Cardiac muscle cell (in vitro differentiated cells and primary cell): ENCODE results near the gene AKAP5. TPM values are rescaled to one million over a fixed set of nuclear protein-coding genes. Genes with fewer than 3 reads are reported as not detected.

ENCODE experiments used
- DNase-seq, 2 donors: peaks; one replicate each; pipeline versions ENCODE4 v3.0.0 to v3.0.0-alpha.2; 2010 to 2017; ENCODE audit warnings: low read depth in 1 of 2, low spot score in 1 of 2
- H3K27ac ChIP-seq: fragments of 200-600 bp; sonication (generic); 2 replicates; pipeline ENCODE4 v1.5.1; 2016
- H3K27me3 ChIP-seq: fragments of 200-600 bp; sonication (generic); 2 replicates; pipeline ENCODE4 v1.6.0; 2016; ENCODE audit warnings: control low read depth
- H3K36me3 ChIP-seq: fragments of 200-600 bp; sonication (generic); 2 replicates; pipeline ENCODE4 v1.5.1; 2016; ENCODE audit warnings: control low read depth
- H3K4me1 ChIP-seq: fragments of 200-600 bp; sonication (generic); 2 replicates; pipeline ENCODE4 v1.8.1; 2017; ENCODE audit warnings: low read depth, mild to moderate bottlenecking, mixed run types
- H3K4me3 ChIP-seq: fragments of 200-600 bp; sonication (generic); 2 replicates; pipeline ENCODE4 v1.5.1; 2016; ENCODE audit warnings: mild to moderate bottlenecking
- H3K9me3 ChIP-seq: fragments of 200-600 bp; sonication (generic); 2 replicates; pipeline ENCODE4 v1.5.1; 2017; ENCODE audit warnings: low read depth, mild to moderate bottlenecking, control low read depth
- CTCF ChIP-seq: IDR thresholded peaks from 2 replicates; pipeline ENCODE4 v1.5.1; 2012; ENCODE audit warnings: low read depth, mild to moderate bottlenecking, low read length
- polyA plus RNA-seq: library from polyadenylated mRNA; unstranded; fragments of >200 nt; fragmentation: Nextera tagmentation; extraction: Ambion mirVana; gene quantifications from 2 replicates; pipeline ENCODE4 v1.2.1, GENCODE V29; 2016
- total RNA-seq: library from RNA; depleted of rRNA; stranded (reverse); fragments of >200 nt; gene quantifications from 2 replicates; pipeline ENCODE4 v1.2.3, GENCODE V29; 2016

AKAP5 gene
- total and polyA plus RNA-seq, 2 experiments from 2014 or later, result 0.18 to 0.63 TPM

- Histone ChIP-seq H3K27me3 (no peaks in the 10 kb centered on the region), H3K36me3 (no peaks in the 10 kb centered on the region), H3K9me3 (no peaks in the 10 kb centered on the region), H3K4me3 (no peak overlapping the region), H3K27ac (no peak overlapping the region), H3K4me1 (peaks cover 14% of the 10 kb centered on the region)
- TF ChIP-seq CTCF, result no peak
- DNase-seq, result peak in 1 of 2 donors; percentile 78
Measured at GRCh38 chr14:64467101-64467500, 1.8 kb downstream of the AKAP5 start.

- no peak for DNase-seq
- H3K4me1 ChIP-seq, result peaks cover 14% of the 10 kb centered on the region
- no peaks in the 10 kb centered on the region for H3K36me3 ChIP-seq
- H3K27me3 ChIP-seq, result no peaks in the 10 kb centered on the region
- H3K27ac ChIP-seq, result no peak overlapping the region
- no peak for TF ChIP-seq CTCF
- no peak overlapping the region for H3K4me3 ChIP-seq
- H3K9me3 ChIP-seq, result no peaks in the 10 kb centered on the region
Measured at GRCh38 chr14:64467566-64467965, 2.3 kb downstream of the AKAP5 start.

- no peak for TF ChIP-seq CTCF
- Histone ChIP-seq H3K27me3 (no peaks in the 10 kb centered on the region), H3K4me3 (no peak overlapping the region), H3K9me3 (no peaks in the 10 kb centered on the region), H3K4me1 (peaks cover 14% of the 10 kb centered on the region), H3K27ac (no peak overlapping the region), H3K36me3 (no peaks in the 10 kb centered on the region)
- no peak for DNase-seq
Measured at GRCh38 chr14:64468451-64468850, 3.2 kb downstream of the AKAP5 start.

GRCh38 chr14:64474041-64474440 is 8.7 kb downstream of the AKAP5 start:
- no peak overlapping the region for H3K27ac ChIP-seq
- no peaks in the 10 kb centered on the region for H3K4me1 ChIP-seq
- no peak for DNase-seq
- H3K4me3 ChIP-seq, result no peak overlapping the region
- H3K9me3 ChIP-seq, result no peaks in the 10 kb centered on the region
- TF ChIP-seq CTCF, result no peak
- no peaks in the 10 kb centered on the region for H3K36me3 ChIP-seq
- no peaks in the 10 kb centered on the region for H3K27me3 ChIP-seq

- Histone ChIP-seq H3K4me1 (no peaks in the 10 kb centered on the region), H3K9me3 (no peaks in the 10 kb centered on the region), H3K27me3 (no peaks in the 10 kb centered on the region), H3K27ac (no peak overlapping the region), H3K36me3 (no peaks in the 10 kb centered on the region), H3K4me3 (no peak overlapping the region)
- DNase-seq, result no peak
- TF ChIP-seq CTCF, result no peak
Measured at GRCh38 chr14:64474698-64475097, 9.4 kb downstream of the AKAP5 start.
